Ascending aorta (tissue), 2 donors: ENCODE data around the gene INCA1. TPM values are rescaled to one million over a fixed set of nuclear protein-coding genes. Genes with fewer than 3 reads are reported as not detected.

Source experiments
- DNase-seq, 2 donors: peaks; one replicate each; pipeline ENCODE4 v3.0.0-alpha.2; 2019; ENCODE audit warnings: low spot score in 2 of 2
- H3K27ac ChIP-seq, 2 donors: fragments of 200-600 bp; sonication (generic); one replicate each; pipeline ENCODE4 v1.5.1; 2016 to 2017; ENCODE audit warnings: mild to moderate bottlenecking in 1 of 2
- H3K27me3 ChIP-seq: fragments of 200-600 bp; sonication (generic); one replicate; pipeline ENCODE4 v1.5.1; 2017
- H3K36me3 ChIP-seq, 2 donors: fragments of 200-600 bp; sonication (generic); one replicate each; pipeline ENCODE4 v1.5.1; 2016
- H3K4me1 ChIP-seq, 2 donors: fragments of 200-600 bp; sonication (generic); one replicate each; pipeline ENCODE4 v1.5.1; 2016 to 2017; ENCODE audit warnings: mild to moderate bottlenecking in 1 of 2
- H3K4me3 ChIP-seq, 2 donors: fragments of 200-600 bp; sonication (generic); one replicate each; pipeline ENCODE4 v1.5.1; 2016 to 2017; ENCODE audit warnings: mild to moderate bottlenecking in 1 of 2
- H3K9me3 ChIP-seq, 2 donors: fragments of 200-600 bp; sonication (generic); one replicate each; pipeline ENCODE4 v1.5.1; 2016
- CTCF ChIP-seq, 3 experiments: fragments of 200-600 bp in 2 of 3; fragments of 450-650 bp in 1 of 3; sonication (generic) in 2 of 3; IDR thresholded peaks; one replicate each; pipeline ENCODE4 v1.5.1; 2016 to 2019; ENCODE audit warnings: antibody characterized with exemption in 3 of 3, mild to moderate bottlenecking in 1 of 3, moderate library complexity in 1 of 3
- intact Hi-C: fragments of 100-400 bp; cut with DNase I; formaldehyde crosslinking; loops from one replicate; pipeline ENCODE4 v1.15.1; 2023
- total RNA-seq: library from RNA; depleted of rRNA; stranded (reverse); fragments of >200 nt; gene quantifications from one replicate; pipeline ENCODE4 v1.1.0, GENCODE V29; 2016

Gene INCA1
- total RNA-seq, 1 donor from 2014 or later = not detected

- no peak for DNase-seq
- Histone ChIP-seq H3K9me3 (no peaks in the 10 kb centered on the region), H3K4me1 (peaks cover 2 to 30% of the 10 kb centered on the region in 2 donors), H3K27ac (no peak overlapping the region), H3K36me3 (peaks cover 12 to 22% of the 10 kb centered on the region in 2 donors), H3K27me3 (no peaks in the 10 kb centered on the region), H3K4me3 (no peak overlapping the region)
- no peak for TF ChIP-seq CTCF (IDR thresholded peaks at IDR 0.05)
- intact Hi-C loops = no loop called here
Observed at GRCh38 chr17:4955091-4955490, 42.2 kb downstream of the INCA1 start.

GRCh38 chr17:4953451-4953961 is 43.8 kb downstream of the INCA1 start:
- TF ChIP-seq CTCF (IDR thresholded peaks at IDR 0.05) = no peak
- peak overlapping the region; percentile 88 to 93 for H3K27ac ChIP-seq
- no peaks in the 10 kb centered on the region for H3K9me3 ChIP-seq
- intact Hi-C loops = no loop called here
- peak overlapping the region in 1 of 2 donors; percentile 10 for H3K4me3 ChIP-seq
- peaks cover 2 to 31% of the 10 kb centered on the region in 2 donors for H3K4me1 ChIP-seq
- DNase-seq = peak; percentile 25 to 82
- H3K27me3 ChIP-seq = no peaks in the 10 kb centered on the region
- H3K36me3 ChIP-seq = peaks cover 2 to 11% of the 10 kb centered on the region in 2 donors

GRCh38 chr17:4951486-4951885 is 45.8 kb downstream of the INCA1 start:
- H3K4me1 ChIP-seq = peaks cover 3 to 31% of the 10 kb centered on the region in 2 donors
- no peaks in the 10 kb centered on the region for H3K9me3 ChIP-seq
- no peak overlapping the region for H3K4me3 ChIP-seq
- intact Hi-C loops = no loop called here
- H3K27ac ChIP-seq = peak overlapping the region; percentile 93 to 99
- TF ChIP-seq CTCF (IDR thresholded peaks at IDR 0.05) = no peak
- no peak for DNase-seq
- peaks cover 0 to 4% of the 10 kb centered on the region in 2 donors for H3K36me3 ChIP-seq
- no peaks in the 10 kb centered on the region for H3K27me3 ChIP-seq

GRCh38 chr17:4950746-4951204 is 46.5 kb downstream of the INCA1 start, which contains the start of gene ENO3:
Gene ENO3, plus strand, starts transcription at chr17:4951119. Its CDS starts 711 bp downstream, at chr17:4951830.
- H3K27me3 ChIP-seq = no peaks in the 10 kb centered on the region
- no peaks in the 10 kb centered on the region for H3K9me3 ChIP-seq
- peak within 1 kb of the TSS; percentile 93 to 99 for H3K27ac ChIP-seq
- H3K36me3 ChIP-seq = peaks cover 6 to 11% of the 10 kb centered on the region in 2 donors
- peaks cover 10 to 37% of the 10 kb centered on the region in 2 donors for H3K4me1 ChIP-seq
- TF ChIP-seq CTCF (IDR thresholded peaks at IDR 0.05) = no peak
- H3K4me3 ChIP-seq = peak within 1 kb of the TSS; percentile 94 to 100
- intact Hi-C loops = no loop called here
- DNase-seq = no peak

GRCh38 chr17:4950075-4950745 is 47.1 kb downstream of the INCA1 start:
- intact Hi-C loops = no loop called here
- peaks cover 10 to 16% of the 10 kb centered on the region in 2 donors for H3K36me3 ChIP-seq
- TF ChIP-seq CTCF (IDR thresholded peaks at IDR 0.05) = no peak
- no peaks in the 10 kb centered on the region for H3K27me3 ChIP-seq
- DNase-seq = peak in 1 of 2 donors; percentile 76
- peaks cover 15 to 43% of the 10 kb centered on the region in 2 donors for H3K4me1 ChIP-seq
- H3K4me3 ChIP-seq = peak overlapping the region; percentile 94 to 100
- H3K9me3 ChIP-seq = no peaks in the 10 kb centered on the region
- peak overlapping the region; percentile 93 to 99 for H3K27ac ChIP-seq
